ENCODE results near the gene JDP2. TPM values are rescaled to one million over a fixed set of nuclear protein-coding genes. Genes with fewer than 3 reads are reported as not detected.

Gene JDP2
- total RNA-seq, 1 experiment from 2014 or later, result 23.3 TPM

- TF ChIP-seq USF2 (CRISPR knock-in tag; IDR thresholded peaks at IDR 0.05), result no peak
- no peak for TF ChIP-seq ATF3 (CRISPR knock-in tag; conservative IDR thresholded peaks at IDR 0.05)
- no peak for TF ChIP-seq CBFB (CRISPR knock-in tag; IDR thresholded peaks at IDR 0.05; ENCODE audit: low read depth)
- TF ChIP-seq HMGXB4 (CRISPR knock-in tag; IDR thresholded peaks at IDR 0.05), result no peak
- TF ChIP-seq GABPB1 (CRISPR knock-in tag; IDR thresholded peaks at IDR 0.05), result no peak
- TF ChIP-seq ZNF423 (CRISPR knock-in tag; IDR thresholded peaks at IDR 0.05), result 0 out of 2 replicates have a peak, but pooled peaks have one; percentile 45
- no peak for TF ChIP-seq AR (CRISPR knock-in tag; IDR thresholded peaks at IDR 0.05)
- TF ChIP-seq JAZF1 (CRISPR knock-in tag; IDR thresholded peaks at IDR 0.05), result no peak
- peak; percentile 99 for TF ChIP-seq PRDM15 (CRISPR knock-in tag; IDR thresholded peaks at IDR 0.05)
- no peak for TF ChIP-seq ZNF512 (CRISPR knock-in tag; IDR thresholded peaks at IDR 0.05; ENCODE audit: borderline replicate concordance)
- no peak for TF ChIP-seq ZNF317 (CRISPR knock-in tag; IDR thresholded peaks at IDR 0.05; ENCODE audit: borderline replicate concordance, low read depth)
Observed at GRCh38 chr14:75418850-75419768, 8.7 kb upstream of the JDP2 start (continued).

GRCh38 chr14:75422169-75422568 is 5.7 kb upstream of the JDP2 start:
- Mint-ChIP-seq H3K27me3 (ENCODE audit: low read depth) (peaks cover 17% of the 10 kb centered on the region), H3K4me1 (peaks cover 35% of the 10 kb centered on the region), H3K27ac (no peak overlapping the region), H3K9me3 (peaks cover 7% of the 10 kb centered on the region), H3K36me3 (peaks cover 3% of the 10 kb centered on the region), H3K4me3 (no peak overlapping the region)
- POLR2A ChIA-PET, result no interaction called here
- CTCF ChIA-PET, result no interaction called here
- no peak for ATAC-seq
- no peak for DNase-seq (ENCODE audit: low spot score)
- no peak for TF ChIP-seq E2F1 (CRISPR knock-in tag; IDR thresholded peaks at IDR 0.05)
- no peak for TF ChIP-seq STAT6 (CRISPR knock-in tag; conservative IDR thresholded peaks at IDR 0.05; ENCODE audit: low read depth)
- no peak for TF ChIP-seq FOXJ3 (CRISPR knock-in tag; IDR thresholded peaks at IDR 0.05; ENCODE audit: borderline replicate concordance)
- TF ChIP-seq NFYB (CRISPR knock-in tag; conservative IDR thresholded peaks at IDR 0.05; ENCODE audit: low read depth), result no peak
- no peak for TF ChIP-seq JUN (CRISPR knock-in tag; IDR thresholded peaks at IDR 0.05)
- TF ChIP-seq NFE2L1 (CRISPR knock-in tag; IDR thresholded peaks at IDR 0.05), result no peak
- TF ChIP-seq ZNF138 (CRISPR knock-in tag; conservative IDR thresholded peaks at IDR 0.05), result no peak
- TF ChIP-seq GRHL2 (CRISPR knock-in tag; IDR thresholded peaks at IDR 0.05; ENCODE audit: insufficient replicate concordance, severe bottlenecking), result no peak
- TF ChIP-seq ZNF219 (CRISPR knock-in tag; IDR thresholded peaks at IDR 0.05; ENCODE audit: borderline replicate concordance), result no peak
